Muscle layer of duodenum (tissue), 2 donors: ENCODE measurements around the gene FOXO3.

Experiments used
- H3K27ac ChIP-seq: one replicate; pipeline ENCODE4 v1.7.0; 2013; ENCODE audit warnings: mild to moderate bottlenecking, low read length
- H3K27me3 ChIP-seq: one replicate; pipeline ENCODE4 v1.7.0; 2013; ENCODE audit warnings: low read depth, mild to moderate bottlenecking, control low read depth, low read length
- H3K36me3 ChIP-seq, 2 donors: one replicate each; pipeline ENCODE4 v1.7.0; 2013; ENCODE audit warnings: low read length in 2 of 2, control low read depth in 1 of 2, mild to moderate bottlenecking in 1 of 2; ENCODE audit not compliant: insufficient read depth in 2 of 2, control insufficient read depth in 1 of 2
- H3K4me1 ChIP-seq, 2 donors: one replicate each; pipeline ENCODE4 v1.7.0; 2013; ENCODE audit warnings: low read length in 2 of 2, mild to moderate bottlenecking in 2 of 2, control low read depth in 1 of 2, moderate library complexity in 1 of 2; ENCODE audit not compliant: insufficient read depth in 2 of 2, control insufficient read depth in 1 of 2
- H3K4me3 ChIP-seq, 2 donors: one replicate each; pipeline ENCODE4 v1.7.0; 2013; ENCODE audit warnings: low read length in 2 of 2, low read depth in 1 of 2, mild to moderate bottlenecking in 1 of 2
- H3K9me3 ChIP-seq, 2 donors: one replicate each; pipeline ENCODE4 v1.7.0; 2013; ENCODE audit warnings: low read length in 2 of 2, control low read depth in 1 of 2, mild to moderate bottlenecking in 1 of 2; ENCODE audit not compliant: control insufficient read depth in 1 of 2
- donor health status: healthy.

Gene FOXO3

GRCh38 chr6:108667993-108668392, 107.3 kb downstream of the FOXO3 start:
- peaks cover 8 to 13% of the 10 kb centered on the region in 2 donors for H3K36me3 ChIP-seq
- H3K27me3 ChIP-seq = no peaks in the 10 kb centered on the region
- peaks cover 16 to 53% of the 10 kb centered on the region in 2 donors for H3K4me1 ChIP-seq
- no peaks in the 10 kb centered on the region for H3K9me3 ChIP-seq
- no peak overlapping the region for H3K4me3 ChIP-seq
- no peak overlapping the region for H3K27ac ChIP-seq

GRCh38 chr6:108669673-108670072, 109.0 kb downstream of the FOXO3 start:
- Histone ChIP-seq H3K27ac (no peak overlapping the region), H3K4me1 (peaks cover 16 to 65% of the 10 kb centered on the region in 2 donors), H3K27me3 (no peaks in the 10 kb centered on the region), H3K4me3 (no peak overlapping the region), H3K36me3 (peaks cover 7 to 8% of the 10 kb centered on the region in 2 donors), H3K9me3 (no peaks in the 10 kb centered on the region)

GRCh38 chr6:108671175-108671574, 110.5 kb downstream of the FOXO3 start:
- no peaks in the 10 kb centered on the region for H3K9me3 ChIP-seq
- H3K36me3 ChIP-seq = no peaks in the 10 kb centered on the region
- H3K4me3 ChIP-seq = no peak overlapping the region
- H3K4me1 ChIP-seq = peaks cover 19 to 77% of the 10 kb centered on the region in 2 donors
- no peaks in the 10 kb centered on the region for H3K27me3 ChIP-seq
- H3K27ac ChIP-seq = no peak overlapping the region

- Histone ChIP-seq H3K4me1 (peaks cover 19 to 82% of the 10 kb centered on the region in 2 donors), H3K27me3 (no peaks in the 10 kb centered on the region), H3K4me3 (no peak overlapping the region), H3K27ac (no peak overlapping the region), H3K36me3 (no peaks in the 10 kb centered on the region), H3K9me3 (no peaks in the 10 kb centered on the region)
Measured at GRCh38 chr6:108671790-108672189, 111.1 kb downstream of the FOXO3 start.

- H3K27me3 ChIP-seq = no peaks in the 10 kb centered on the region
- no peak overlapping the region for H3K4me3 ChIP-seq
- peaks cover 16 to 86% of the 10 kb centered on the region in 2 donors for H3K4me1 ChIP-seq
- H3K36me3 ChIP-seq = no peaks in the 10 kb centered on the region
- no peaks in the 10 kb centered on the region for H3K9me3 ChIP-seq
- no peak overlapping the region for H3K27ac ChIP-seq
Measured at GRCh38 chr6:108672641-108673040, 111.9 kb downstream of the FOXO3 start.

GRCh38 chr6:108673153-108673552, 112.4 kb downstream of the FOXO3 start:
- Histone ChIP-seq H3K4me3 (no peak overlapping the region), H3K27me3 (no peaks in the 10 kb centered on the region), H3K27ac (no peak overlapping the region), H3K9me3 (no peaks in the 10 kb centered on the region), H3K36me3 (no peaks in the 10 kb centered on the region), H3K4me1 (peaks cover 11 to 85% of the 10 kb centered on the region in 2 donors)

GRCh38 chr6:108673602-108674001, 112.9 kb downstream of the FOXO3 start:
- H3K4me1 ChIP-seq = peaks cover 10 to 81% of the 10 kb centered on the region in 2 donors
- no peaks in the 10 kb centered on the region for H3K9me3 ChIP-seq
- no peak overlapping the region for H3K27ac ChIP-seq
- H3K4me3 ChIP-seq = no peak overlapping the region
- no peaks in the 10 kb centered on the region for H3K36me3 ChIP-seq
- no peaks in the 10 kb centered on the region for H3K27me3 ChIP-seq

- Histone ChIP-seq H3K9me3 (no peaks in the 10 kb centered on the region), H3K4me3 (no peak overlapping the region), H3K36me3 (no peaks in the 10 kb centered on the region), H3K4me1 (peaks cover 3 to 65% of the 10 kb centered on the region in 2 donors), H3K27me3 (no peaks in the 10 kb centered on the region), H3K27ac (no peak overlapping the region)
Measured at GRCh38 chr6:108675226-108676200, 114.8 kb downstream of the FOXO3 start.

- Histone ChIP-seq H3K27ac (no peak overlapping the region), H3K4me1 (peaks cover 3 to 54% of the 10 kb centered on the region in 2 donors), H3K9me3 (no peaks in the 10 kb centered on the region), H3K4me3 (no peak overlapping the region), H3K36me3 (no peaks in the 10 kb centered on the region), H3K27me3 (no peaks in the 10 kb centered on the region)
Measured at GRCh38 chr6:108676555-108676954, 115.8 kb downstream of the FOXO3 start.

- H3K9me3 ChIP-seq = no peaks in the 10 kb centered on the region
- no peak overlapping the region for H3K4me3 ChIP-seq
- no peaks in the 10 kb centered on the region for H3K27me3 ChIP-seq
- no peaks in the 10 kb centered on the region for H3K36me3 ChIP-seq
- H3K27ac ChIP-seq = no peak overlapping the region
- peaks cover 3 to 46% of the 10 kb centered on the region in 2 donors for H3K4me1 ChIP-seq
Measured at GRCh38 chr6:108677357-108677756, 116.6 kb downstream of the FOXO3 start.

GRCh38 chr6:108677894-108678293, 117.2 kb downstream of the FOXO3 start:
- Histone ChIP-seq H3K36me3 (no peaks in the 10 kb centered on the region), H3K4me1 (peaks cover 3 to 43% of the 10 kb centered on the region in 2 donors), H3K27ac (no peak overlapping the region), H3K9me3 (no peaks in the 10 kb centered on the region), H3K27me3 (no peaks in the 10 kb centered on the region), H3K4me3 (no peak overlapping the region)
